Natural killer cell treated with Interleukin-12 subunit alpha and Interleukin-12 subunit beta and Interleukin-15 and Interleukin-18, amount 100 ng/mL, for 72 hours (primary cell): ENCODE data around the gene TCF7. TPM values are rescaled to one million over a fixed set of nuclear protein-coding genes. Genes with fewer than 3 reads are reported as not detected.

ENCODE experiments used
- ATAC-seq, 2 donors: fragments of 150-1000 bp; cut with Tn5 transposase in 1 of 2; sonication (Bioruptor Pico), chemical (Tn5 transposase) in 1 of 2; 2 replicates each; pipeline ENCODE4 v1.10.0; 2021
- DNase-seq: peaks from one replicate; pipeline ENCODE4 v3.0.0; 2022; ENCODE audit warnings: low spot score
- H3K27ac Mint-ChIP-seq, 2 donors: 1 replicate in 1 of 2; 2 replicates in 1 of 2; pipeline ENCODE4 v1.8.0; 2022; ENCODE audit warnings: mixed read lengths in 2 of 2, mild to moderate bottlenecking in 1 of 2, moderate library complexity in 1 of 2
- H3K27me3 Mint-ChIP-seq, 2 donors: 1 replicate in 1 of 2; 2 replicates in 1 of 2; pipeline ENCODE4 v1.8.0; 2022; ENCODE audit warnings: mixed read lengths in 2 of 2
- H3K36me3 Mint-ChIP-seq: one replicate; pipeline ENCODE4 v1.8.0; 2022; ENCODE audit warnings: mixed read lengths
- H3K4me1 Mint-ChIP-seq, 2 donors: 1 replicate in 1 of 2; 2 replicates in 1 of 2; pipeline ENCODE4 v1.8.0; 2022; ENCODE audit warnings: low read depth in 2 of 2, mixed read lengths in 2 of 2, mild to moderate bottlenecking in 1 of 2
- H3K4me3 Mint-ChIP-seq: one replicate; pipeline ENCODE4 v1.8.0; 2022; ENCODE audit warnings: mixed read lengths
- H3K9me3 Mint-ChIP-seq: 2 replicates; pipeline ENCODE4 v1.8.0; 2022; ENCODE audit warnings: mixed read lengths
- total RNA-seq, 2 donors: library from RNA; stranded (reverse); gene quantifications; one replicate each; pipeline ENCODE4 v1.2.3, GENCODE V29; 2022

TCF7 gene
- total RNA-seq = 1 to 10 TPM; 2.6 to 6.1 TPM

- H3K4me3 Mint-ChIP-seq = peak within 1 kb of the TSS; percentile 82
- H3K4me1 Mint-ChIP-seq = peaks cover 18 to 41% of the 10 kb centered on the region in 2 donors
- DNase-seq = peak; percentile 72
- peak; percentile 84 to 90 for ATAC-seq
- H3K27ac Mint-ChIP-seq = peak within 1 kb of the TSS; percentile 39 to 78
- H3K36me3 Mint-ChIP-seq = no peaks in the 10 kb centered on the region
- H3K9me3 Mint-ChIP-seq = no peaks in the 10 kb centered on the region
- H3K27me3 Mint-ChIP-seq = peaks cover 0 to 12% of the 10 kb centered on the region in 2 donors
Measured at GRCh38 chr5:134113902-134114875, at the start of gene TCF7. TSS of gene TCF7 (plus strand) at chr5:134114681. CDS start at chr5:134114907, 226 bp downstream.

- ATAC-seq (no peak), DNase-seq (no peak)
- Mint-ChIP-seq H3K36me3 (no peaks in the 10 kb centered on the region), H3K4me3 (no peak overlapping the region), H3K27ac (no peak overlapping the region), H3K4me1 (peaks cover 4 to 9% of the 10 kb centered on the region in 2 donors), H3K9me3 (no peaks in the 10 kb centered on the region), H3K27me3 (peaks cover 14 to 31% of the 10 kb centered on the region in 2 donors)
Measured at GRCh38 chr5:134069553-134069952, 44.9 kb upstream of the TCF7 start.

- Mint-ChIP-seq H3K4me1 (peaks cover 9% of the 10 kb centered on the region in 2 donors), H3K27ac (no peak overlapping the region), H3K9me3 (no peaks in the 10 kb centered on the region), H3K27me3 (peaks cover 14 to 31% of the 10 kb centered on the region in 2 donors), H3K36me3 (no peaks in the 10 kb centered on the region), H3K4me3 (peak overlapping the region; percentile 43)
- ATAC-seq (peak; percentile 47 to 75), DNase-seq (peak; percentile 71)
Measured at GRCh38 chr5:134070725-134071613, 43.5 kb upstream of the TCF7 start.

GRCh38 chr5:134071614-134072207 is 42.8 kb upstream of the TCF7 start:
- peak; percentile 53 to 76 for ATAC-seq
- Mint-ChIP-seq H3K4me1 (peaks cover 9% of the 10 kb centered on the region in 2 donors), H3K27me3 (peaks cover 14 to 31% of the 10 kb centered on the region in 2 donors), H3K36me3 (no peaks in the 10 kb centered on the region), H3K27ac (no peak overlapping the region), H3K9me3 (no peaks in the 10 kb centered on the region), H3K4me3 (peak overlapping the region; percentile 43)
- no peak for DNase-seq

DNA sequence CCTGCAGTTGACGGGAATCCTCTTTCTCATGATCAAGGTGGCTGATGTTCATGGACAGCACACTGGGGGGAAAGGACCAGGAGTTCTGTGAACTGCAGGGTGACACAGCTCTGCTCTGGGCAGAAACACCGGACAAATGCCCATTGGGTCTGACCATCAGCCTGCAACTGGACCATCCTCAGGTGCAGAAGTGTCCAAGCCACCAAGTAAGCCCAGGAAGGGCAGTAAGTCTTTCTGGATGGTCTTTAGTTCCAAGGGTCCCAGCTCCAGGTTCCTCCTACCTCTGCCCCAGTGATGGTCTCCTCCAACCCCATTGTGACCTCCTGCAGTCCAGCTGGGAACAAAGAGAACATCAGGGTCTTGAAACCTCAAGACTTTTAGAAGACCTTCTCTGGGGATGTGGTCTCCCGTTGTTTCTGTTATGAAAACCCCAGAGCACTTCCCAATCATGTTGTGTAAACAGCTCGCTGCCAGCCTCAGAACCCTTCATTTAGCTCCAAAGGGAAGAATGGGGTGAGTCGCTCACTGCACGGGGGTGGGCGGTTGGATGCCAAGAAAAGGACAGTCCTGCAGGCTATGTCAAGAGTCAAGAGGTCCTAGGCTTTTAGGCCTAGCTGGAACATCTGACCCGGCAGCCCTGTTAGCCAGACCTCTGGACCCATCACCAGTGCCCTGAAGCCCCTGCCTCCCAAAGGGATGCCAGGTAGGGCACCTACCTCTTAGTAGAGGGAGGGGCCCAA is 41.8 kb upstream of the TCF7 start:
- ATAC-seq (no peak), DNase-seq (no peak)
- Mint-ChIP-seq H3K27me3 (peaks cover 14 to 30% of the 10 kb centered on the region in 2 donors), H3K4me1 (peaks cover 9% of the 10 kb centered on the region in 2 donors), H3K9me3 (no peaks in the 10 kb centered on the region), H3K36me3 (no peaks in the 10 kb centered on the region), H3K27ac (no peak overlapping the region), H3K4me3 (no peak overlapping the region)

- Mint-ChIP-seq H3K4me3 (no peak overlapping the region), H3K4me1 (peaks cover 6 to 9% of the 10 kb centered on the region in 2 donors), H3K36me3 (no peaks in the 10 kb centered on the region), H3K9me3 (no peaks in the 10 kb centered on the region), H3K27me3 (peaks cover 11 to 22% of the 10 kb centered on the region in 2 donors), H3K27ac (no peak overlapping the region)
- DNase-seq = no peak
- no peak for ATAC-seq
Measured at GRCh38 chr5:134073404-134073803, 41.1 kb upstream of the TCF7 start.

DNA sequence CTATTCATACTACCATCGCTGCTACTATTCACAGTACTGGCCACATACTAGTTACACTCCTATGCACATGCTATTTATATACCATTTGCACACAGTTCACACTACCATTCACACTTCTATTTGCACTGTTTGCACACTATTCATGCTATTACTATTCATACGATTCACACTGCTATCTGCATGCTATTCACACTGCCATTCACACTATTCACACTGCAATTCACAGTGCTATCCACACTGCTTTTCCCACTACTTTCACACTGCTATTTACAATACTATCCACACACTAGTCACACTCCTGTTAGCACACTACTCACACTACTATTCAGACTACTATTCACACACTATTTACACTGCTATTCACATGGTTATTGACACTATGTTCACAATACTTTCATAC is 39.4 kb upstream of the TCF7 start:
- H3K27ac Mint-ChIP-seq = no peak overlapping the region
- no peak overlapping the region for H3K4me3 Mint-ChIP-seq
- no peaks in the 10 kb centered on the region for H3K36me3 Mint-ChIP-seq
- no peak for DNase-seq
- ATAC-seq = no peak
- peaks cover 6 to 7% of the 10 kb centered on the region in 2 donors for H3K27me3 Mint-ChIP-seq
- peaks cover 0 to 9% of the 10 kb centered on the region in 2 donors for H3K4me1 Mint-ChIP-seq
- H3K9me3 Mint-ChIP-seq = no peaks in the 10 kb centered on the region

DNA sequence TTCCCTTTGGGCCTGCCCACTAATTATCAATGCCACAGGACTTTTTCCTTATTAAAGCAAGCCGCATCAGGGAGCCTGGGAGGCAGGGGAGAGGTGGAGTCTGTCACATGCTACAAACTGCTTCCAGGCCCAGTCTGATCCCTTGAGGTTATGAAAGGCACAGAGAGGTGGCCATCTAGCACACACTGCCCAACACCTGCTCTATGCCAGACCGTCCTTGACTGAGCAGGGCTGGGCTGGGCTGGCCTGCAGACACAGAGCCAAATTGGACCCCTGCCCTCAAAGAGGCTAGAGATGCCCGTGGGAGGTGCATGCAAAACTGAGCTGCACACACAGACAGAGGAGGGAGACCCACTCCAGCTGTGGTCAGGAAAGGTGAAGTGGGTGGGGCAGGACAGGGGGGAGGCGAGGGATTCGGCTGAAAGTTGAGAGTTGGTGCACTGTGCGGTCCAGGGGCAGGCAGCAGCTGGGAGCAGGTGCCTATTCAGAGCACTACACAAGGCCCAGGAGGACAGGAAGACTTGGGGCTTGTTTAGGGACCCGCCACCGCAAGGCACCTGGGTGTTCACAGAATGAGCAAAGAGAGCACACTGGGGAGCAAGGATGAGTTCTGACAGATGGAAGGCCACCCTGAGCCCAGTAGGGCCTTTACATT is 36.4 kb upstream of the TCF7 start:
- Mint-ChIP-seq H3K9me3 (no peaks in the 10 kb centered on the region), H3K27me3 (peaks cover 0 to 2% of the 10 kb centered on the region in 2 donors), H3K4me3 (no peak overlapping the region), H3K36me3 (no peaks in the 10 kb centered on the region), H3K4me1 (peaks cover 0 to 5% of the 10 kb centered on the region in 2 donors), H3K27ac (no peak overlapping the region)
- DNase-seq (no peak), ATAC-seq (no peak)

- Mint-ChIP-seq H3K4me3 (no peak overlapping the region), H3K9me3 (no peaks in the 10 kb centered on the region), H3K27ac (no peak overlapping the region), H3K4me1 (peaks cover 0 to 4% of the 10 kb centered on the region in 2 donors), H3K27me3 (peaks cover 0 to 6% of the 10 kb centered on the region in 2 donors), H3K36me3 (no peaks in the 10 kb centered on the region)
- DNase-seq = no peak
- no peak for ATAC-seq
Measured at GRCh38 chr5:134079748-134080581, 34.5 kb upstream of the TCF7 start.

- H3K4me1 Mint-ChIP-seq = no peaks in the 10 kb centered on the region
Measured at GRCh38 chr5:134082264-134082992, 32.1 kb upstream of the TCF7 start.

GRCh38 chr5:134083517-134083916 is 31.0 kb upstream of the TCF7 start:
- DNase-seq (no peak), ATAC-seq (peak in 1 of 2 donors; percentile 24)
- Mint-ChIP-seq H3K4me3 (no peak overlapping the region), H3K9me3 (no peaks in the 10 kb centered on the region), H3K27ac (no peak overlapping the region), H3K4me1 (no peaks in the 10 kb centered on the region), H3K27me3 (peaks cover 9% of the 10 kb centered on the region in 2 donors), H3K36me3 (no peaks in the 10 kb centered on the region)

More at GRCh38 chr5:134082264-134082992, 32.1 kb upstream of the TCF7 start:
- Mint-ChIP-seq H3K36me3 (no peaks in the 10 kb centered on the region), H3K9me3 (no peaks in the 10 kb centered on the region), H3K27ac (no peak overlapping the region), H3K4me3 (no peak overlapping the region), H3K27me3 (peaks cover 9% of the 10 kb centered on the region in 2 donors)
- DNase-seq = no peak
- no peak for ATAC-seq
